ENCODE measurements around the gene ABCA2.

ABCA2 gene

DNA sequence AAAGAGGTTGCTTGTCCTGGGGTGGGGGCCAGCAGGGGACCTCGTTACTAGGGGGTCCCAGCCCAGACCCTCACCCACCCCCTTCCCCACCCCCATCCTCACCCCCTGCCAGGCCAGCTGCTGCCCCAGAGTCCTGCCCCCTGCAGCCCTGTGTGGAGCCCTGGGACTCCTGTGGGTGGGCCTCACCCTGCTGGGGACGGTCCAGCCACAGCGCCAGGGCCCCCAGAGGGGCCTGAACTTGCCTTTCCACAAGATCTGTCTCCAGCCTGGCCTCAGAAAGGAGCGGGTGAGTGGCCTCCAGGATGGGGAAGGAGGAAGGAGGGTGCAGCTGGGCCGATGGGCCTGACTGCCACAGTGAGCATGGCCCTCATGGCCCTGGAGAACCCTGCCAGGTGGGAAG lies 58.3 kb downstream of the ABCA2 start:
- TF ChIP-seq, protein P1, sequence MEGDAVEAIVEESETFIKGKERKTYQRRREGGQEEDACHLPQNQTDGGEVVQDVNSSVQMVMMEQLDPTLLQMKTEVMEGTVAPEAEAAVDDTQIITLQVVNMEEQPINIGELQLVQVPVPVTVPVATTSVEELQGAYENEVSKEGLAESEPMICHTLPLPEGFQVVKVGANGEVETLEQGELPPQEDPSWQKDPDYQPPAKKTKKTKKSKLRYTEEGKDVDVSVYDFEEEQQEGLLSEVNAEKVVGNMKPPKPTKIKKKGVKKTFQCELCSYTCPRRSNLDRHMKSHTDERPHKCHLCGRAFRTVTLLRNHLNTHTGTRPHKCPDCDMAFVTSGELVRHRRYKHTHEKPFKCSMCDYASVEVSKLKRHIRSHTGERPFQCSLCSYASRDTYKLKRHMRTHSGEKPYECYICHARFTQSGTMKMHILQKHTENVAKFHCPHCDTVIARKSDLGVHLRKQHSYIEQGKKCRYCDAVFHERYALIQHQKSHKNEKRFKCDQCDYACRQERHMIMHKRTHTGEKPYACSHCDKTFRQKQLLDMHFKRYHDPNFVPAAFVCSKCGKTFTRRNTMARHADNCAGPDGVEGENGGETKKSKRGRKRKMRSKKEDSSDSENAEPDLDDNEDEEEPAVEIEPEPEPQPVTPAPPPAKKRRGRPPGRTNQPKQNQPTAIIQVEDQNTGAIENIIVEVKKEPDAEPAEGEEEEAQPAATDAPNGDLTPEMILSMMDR (IDR thresholded peaks at IDR 0.05; ENCODE audit: insufficient read depth, low read depth, low read length, missing control alignments), result no peak
- no peak for DNase-seq (ENCODE audit: low read depth)
- no peak overlapping the region for H3K4me3 ChIP-seq (ENCODE audit: low read length)

DNA sequence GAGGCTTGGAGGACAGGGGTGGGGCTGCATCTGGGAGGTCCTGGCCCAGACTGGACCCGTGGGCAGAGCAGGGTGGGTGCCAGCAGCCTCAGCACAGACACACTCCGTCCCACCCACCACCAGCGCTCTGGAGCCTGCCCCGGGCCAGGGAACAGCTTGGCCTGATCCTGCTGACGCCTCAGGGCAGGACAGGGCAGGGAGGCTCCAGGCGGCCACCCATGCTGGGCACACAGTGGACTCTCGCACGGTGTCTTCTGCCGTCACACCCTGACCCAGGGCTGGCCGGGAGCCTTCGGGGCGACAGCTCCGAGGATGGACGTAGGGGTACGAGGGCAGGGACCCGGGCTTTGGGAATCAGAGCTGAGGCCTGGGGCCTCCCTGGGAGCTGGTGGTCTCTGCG lies 58.9 kb downstream of the ABCA2 start:
- no peak overlapping the region for H3K4me3 ChIP-seq (ENCODE audit: low read length)
- TF ChIP-seq, protein P1 (IDR thresholded peaks at IDR 0.05; ENCODE audit: insufficient read depth, low read depth, low read length, missing control alignments), result no peak
- no peak for DNase-seq (ENCODE audit: low read depth)

DNA sequence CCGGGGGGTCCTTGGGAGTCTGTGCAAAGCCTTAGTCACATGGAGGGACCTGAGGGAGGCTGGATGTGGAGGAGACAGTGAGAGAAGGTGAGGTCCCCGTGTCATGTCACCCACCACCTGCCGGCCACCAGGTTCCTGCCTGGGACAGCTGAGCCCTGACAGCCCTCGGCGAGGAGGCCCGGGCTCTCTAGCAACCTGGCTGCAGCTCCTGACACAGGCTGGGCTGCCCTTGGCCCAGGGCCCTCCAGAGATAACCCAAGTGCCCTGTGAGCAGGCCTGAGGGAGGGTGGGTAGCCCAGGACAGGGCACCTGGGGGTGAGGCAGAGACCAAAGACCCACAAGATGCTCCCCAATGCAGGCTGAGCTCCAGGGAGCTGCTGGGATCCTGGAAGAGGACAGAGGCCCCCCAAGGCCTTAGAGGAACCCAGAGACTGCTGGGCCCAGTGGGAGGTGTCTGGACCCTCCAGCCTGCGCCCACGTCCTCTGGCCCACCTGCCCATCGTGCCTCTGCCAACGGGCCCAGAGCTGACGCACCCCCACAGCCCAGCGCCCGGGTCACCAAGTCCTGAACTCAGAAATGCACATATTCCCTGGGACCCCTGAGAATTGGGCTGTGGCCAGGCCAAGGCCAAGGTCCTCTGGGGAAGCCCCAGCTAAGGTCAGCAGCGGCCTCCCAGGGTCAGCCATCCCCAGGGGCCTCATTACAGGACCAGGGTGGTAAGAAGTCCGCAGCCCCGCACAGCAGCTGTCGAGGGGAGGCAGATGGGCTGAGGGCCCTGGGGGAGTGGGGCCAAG lies 59.5 kb downstream of the ABCA2 start:
- H3K4me3 ChIP-seq (ENCODE audit: low read length), result no peak overlapping the region
- TF ChIP-seq, protein P1 (IDR thresholded peaks at IDR 0.05; ENCODE audit: insufficient read depth, low read depth, low read length, missing control alignments), result no peak
- no peak for DNase-seq (ENCODE audit: low read depth)

DNA sequence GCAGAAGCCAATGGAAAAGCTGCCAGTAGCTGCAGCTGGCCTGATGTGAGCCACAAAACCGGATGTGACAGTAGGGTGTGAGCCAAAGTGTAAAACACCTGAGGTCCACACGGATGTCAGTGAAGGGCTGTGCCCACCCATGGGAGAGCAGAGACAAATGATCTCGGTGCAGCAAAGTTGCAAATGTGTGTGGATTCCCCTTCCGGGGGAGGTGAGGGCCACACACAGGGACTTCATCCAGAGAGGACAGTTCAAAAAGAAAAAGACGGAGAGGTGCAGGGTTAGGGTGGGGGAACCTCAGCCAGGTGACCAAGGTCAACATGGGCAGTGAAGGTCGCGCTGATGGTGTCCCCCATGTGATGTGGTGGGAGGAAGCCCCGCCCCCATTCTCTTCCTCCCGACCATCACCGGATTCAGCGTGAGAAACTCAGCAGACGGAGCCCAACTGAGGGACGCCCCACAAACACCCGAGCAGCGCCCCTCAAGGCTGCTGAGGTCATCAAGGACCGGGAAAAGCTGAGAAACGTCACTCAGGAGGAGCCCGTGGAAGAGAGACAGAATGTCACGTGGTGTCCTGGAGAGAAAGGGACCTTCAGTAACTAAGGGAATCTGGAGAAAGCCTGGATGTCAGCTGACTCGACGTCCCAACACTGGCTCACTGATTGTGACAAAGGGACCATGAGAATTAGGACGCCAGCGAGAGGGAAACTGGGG lies 62.1 kb downstream of the ABCA2 start:
- DNase-seq (ENCODE audit: low read depth), result no peak
- TF ChIP-seq, protein P1 (IDR thresholded peaks at IDR 0.05; ENCODE audit: insufficient read depth, low read depth, low read length, missing control alignments), result no peak
- no peak overlapping the region for H3K4me3 ChIP-seq (ENCODE audit: low read length)

DNA sequence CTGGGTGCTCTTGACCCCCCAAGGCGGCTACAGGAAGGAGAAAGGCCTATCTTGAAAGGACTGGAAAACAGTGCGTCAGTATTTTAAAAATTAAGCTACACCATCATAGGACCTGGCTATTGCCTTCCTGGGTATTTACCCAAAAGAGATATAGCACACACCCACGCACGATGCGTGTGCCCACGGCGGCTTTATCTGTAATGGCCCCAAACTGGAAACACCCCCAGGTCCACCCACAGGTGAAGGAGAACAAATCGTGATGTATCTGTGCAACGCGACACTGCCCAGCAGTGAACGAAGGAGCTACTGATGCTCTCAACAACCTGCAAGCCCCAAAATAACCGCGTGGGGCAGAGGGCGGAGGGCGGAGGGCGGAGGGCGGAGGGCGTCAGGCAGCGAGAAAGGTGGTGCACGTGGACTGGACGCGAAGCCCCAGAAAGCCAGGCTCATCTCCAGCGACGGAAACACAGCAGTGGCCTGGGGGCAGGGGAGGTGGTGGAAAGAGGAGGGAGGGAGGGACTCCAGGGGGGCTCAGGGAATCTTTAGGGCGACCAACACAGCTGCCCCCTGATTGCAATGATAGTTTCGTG lies 63.1 kb downstream of the ABCA2 start:
- TF ChIP-seq, protein P1 (IDR thresholded peaks at IDR 0.05; ENCODE audit: insufficient read depth, low read depth, low read length, missing control alignments), result no peak

DNA sequence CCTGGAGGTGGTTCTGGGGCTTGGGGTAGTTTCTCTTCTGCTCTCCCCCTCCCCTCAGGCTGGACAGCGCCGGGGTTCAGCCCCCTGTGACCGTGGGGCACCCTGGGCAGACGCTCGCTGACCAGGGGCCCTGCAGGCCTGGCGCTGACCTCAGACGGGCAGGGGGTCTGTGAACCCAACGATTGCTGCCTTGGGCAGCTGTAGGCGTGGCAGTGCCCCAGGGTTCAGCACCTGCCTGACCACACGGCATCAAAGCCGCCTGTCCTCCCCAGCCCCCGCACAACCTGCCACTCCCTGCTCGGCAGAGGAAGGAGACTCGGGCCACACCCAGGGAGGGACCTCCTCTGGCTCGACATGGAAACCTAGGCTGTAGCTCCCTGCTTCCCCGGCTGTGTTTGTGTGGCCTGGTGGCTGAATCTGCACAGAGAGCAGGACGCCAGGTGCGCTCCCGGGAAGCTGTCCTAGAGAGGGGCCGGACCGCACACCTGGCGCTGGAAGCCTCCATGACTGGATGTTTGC lies 63.8 kb downstream of the ABCA2 start:
- TF ChIP-seq, protein P1 (IDR thresholded peaks at IDR 0.05; ENCODE audit: insufficient read depth, low read depth, low read length, missing control alignments), result no peak
- no peak overlapping the region for H3K4me3 ChIP-seq (ENCODE audit: low read length)
- peak; percentile 30 for DNase-seq (ENCODE audit: low read depth)

More for the DNA sequence above, 63.1 kb downstream of the ABCA2 start:
- DNase-seq (ENCODE audit: low read depth), result no peak
- no peak overlapping the region for H3K4me3 ChIP-seq (ENCODE audit: low read length)
